Measurements from ENCODE around the gene DAB2IP.

GRCh38 chr9:121694001-121694400 is 42.6 kb downstream of the DAB2IP start:
- TF ChIP-seq CTCF (conservative IDR thresholded peaks at IDR 0.05) (no peak), EZH2 (IDR thresholded peaks at IDR 0.05; ENCODE audit: low read depth) (no peak)

Measured in PC-9 (cell line).